Measurements from ENCODE around the gene ADCY5. TPM values are rescaled to one million over a fixed set of nuclear protein-coding genes. Genes with fewer than 3 reads are reported as not detected.

The ADCY5 gene
- total and polyA plus RNA-seq, 2 donors (not counting 1 experiment from before 2014, with no cell fraction given), result not detected

DNA sequence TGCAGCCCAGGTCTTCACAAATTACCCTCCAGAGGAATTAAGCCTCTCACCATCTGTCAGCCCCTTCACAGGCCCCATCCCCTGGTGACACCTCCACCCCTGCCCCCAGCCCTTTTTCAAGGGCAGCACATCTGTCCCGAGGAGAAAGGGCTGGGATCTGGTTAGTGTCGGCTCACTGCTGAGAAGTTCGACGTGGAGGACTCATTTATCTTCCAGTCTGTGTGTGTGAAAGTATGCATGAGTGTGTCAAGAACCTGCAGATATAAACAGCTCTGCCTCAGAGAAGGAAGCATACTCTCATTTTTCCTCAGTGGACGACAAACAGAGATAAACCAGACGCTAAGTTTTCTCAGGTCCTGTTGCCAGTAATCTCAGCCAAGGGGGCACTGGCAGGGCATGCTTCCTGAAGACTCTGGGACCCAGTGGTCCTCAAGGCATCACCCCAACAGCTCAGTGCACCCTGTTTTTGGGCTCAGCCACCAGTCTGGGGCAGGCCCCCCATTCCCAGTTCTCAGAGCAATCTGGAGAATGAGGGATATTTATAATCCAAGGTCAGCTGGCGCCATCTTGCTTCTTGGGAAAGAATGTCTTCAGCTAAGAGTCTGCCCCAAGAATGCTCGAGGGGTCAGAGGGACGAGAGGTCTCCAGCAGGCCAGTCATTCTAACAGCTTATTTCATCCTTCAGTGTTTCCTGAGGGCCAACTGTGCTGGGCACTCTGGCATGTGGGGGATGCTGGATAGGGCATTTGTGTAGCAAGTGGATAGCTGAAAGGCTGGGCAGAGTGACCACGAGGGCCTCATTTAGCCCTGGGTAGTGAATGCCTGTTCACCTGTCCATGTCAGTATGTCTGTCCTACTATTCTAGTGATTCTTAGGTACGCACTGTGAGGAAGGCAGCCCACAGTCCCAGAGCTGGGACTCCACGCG is 73.6 kb downstream of the ADCY5 start:
- Mint-ChIP-seq H3K9me3 (ENCODE audit: insufficient read depth) (no peaks in the 10 kb centered on the region), H3K4me3 (no peak overlapping the region), H3K4me1 (no peaks in the 10 kb centered on the region), H3K27me3 (peaks cover 17% of the 10 kb centered on the region), H3K27ac (no peak overlapping the region)
- intact Hi-C loops (cut with micrococcal nuclease), result no loop called here
- H3K9me3 ChIP-seq (ENCODE audit: control extremely low read depth in 1 of 3, control insufficient read depth in 2 of 3, insufficient read depth in 1 of 3, low read length in 2 of 3), result no peaks in the 10 kb centered on the region
- POLR2A ChIA-PET, result no interaction called here
- CTCF ChIA-PET, result no interaction called here
- no peak overlapping the region for H3K27ac ChIP-seq (ENCODE audit: low read length in 2 of 2)
- H3K36me3 ChIP-seq (replicated peaks in 1 of 2; ENCODE audit: control extremely low read depth in 1 of 2, control insufficient read depth in 1 of 2, extremely low read depth in 1 of 2, insufficient read depth in 2 of 2, low read length in 1 of 2), result no peaks in the 10 kb centered on the region
- H3K9ac ChIP-seq (ENCODE audit: low read length), result no peak overlapping the region
- ATAC-seq (ENCODE audit: low read depth) (no peak), DNase-seq (no peak)
- 80% methylated on average over 10 of the region's 13 CpGs for WGBS (ENCODE audit: insufficient coverage)
- no peaks in the 10 kb centered on the region for H4K20me1 ChIP-seq (ENCODE audit: control insufficient read depth, insufficient read depth, low read length, poor library complexity, severe bottlenecking)
- no peak for TF ChIP-seq EZH2 (IDR thresholded peaks at IDR 0.05; ENCODE audit: borderline replicate concordance, insufficient read depth, low read depth, low read length, poor library complexity, severe bottlenecking)
- TF ChIP-seq, protein P1, sequence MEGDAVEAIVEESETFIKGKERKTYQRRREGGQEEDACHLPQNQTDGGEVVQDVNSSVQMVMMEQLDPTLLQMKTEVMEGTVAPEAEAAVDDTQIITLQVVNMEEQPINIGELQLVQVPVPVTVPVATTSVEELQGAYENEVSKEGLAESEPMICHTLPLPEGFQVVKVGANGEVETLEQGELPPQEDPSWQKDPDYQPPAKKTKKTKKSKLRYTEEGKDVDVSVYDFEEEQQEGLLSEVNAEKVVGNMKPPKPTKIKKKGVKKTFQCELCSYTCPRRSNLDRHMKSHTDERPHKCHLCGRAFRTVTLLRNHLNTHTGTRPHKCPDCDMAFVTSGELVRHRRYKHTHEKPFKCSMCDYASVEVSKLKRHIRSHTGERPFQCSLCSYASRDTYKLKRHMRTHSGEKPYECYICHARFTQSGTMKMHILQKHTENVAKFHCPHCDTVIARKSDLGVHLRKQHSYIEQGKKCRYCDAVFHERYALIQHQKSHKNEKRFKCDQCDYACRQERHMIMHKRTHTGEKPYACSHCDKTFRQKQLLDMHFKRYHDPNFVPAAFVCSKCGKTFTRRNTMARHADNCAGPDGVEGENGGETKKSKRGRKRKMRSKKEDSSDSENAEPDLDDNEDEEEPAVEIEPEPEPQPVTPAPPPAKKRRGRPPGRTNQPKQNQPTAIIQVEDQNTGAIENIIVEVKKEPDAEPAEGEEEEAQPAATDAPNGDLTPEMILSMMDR (IDR thresholded peaks at IDR 0.05), result no peak
- H3K27me3 ChIP-seq (replicated peaks in 1 of 4; ENCODE audit: control extremely low read depth in 1 of 4, control insufficient read depth in 3 of 4, insufficient read depth in 4 of 4, low read length in 3 of 4), result peaks cover 0 to 4% (median 0%) of the 10 kb centered on the region in 4 experiments
- no peak overlapping the region for H3K4me2 ChIP-seq (replicated peaks; ENCODE audit: low read depth, low read length, poor library complexity, severe bottlenecking)
- H3K4me3 ChIP-seq (ENCODE audit: control extremely low read depth in 1 of 5, extremely low read depth in 1 of 5, insufficient read depth in 1 of 5, low read depth in 2 of 5, low read length in 4 of 5), result no peak overlapping the region
- no peaks in the 10 kb centered on the region for H3K4me1 ChIP-seq (ENCODE audit: control insufficient read depth in 2 of 2, insufficient read depth in 2 of 2, low read length in 2 of 2)
- no peaks in the 10 kb centered on the region for H3K79me2 ChIP-seq (ENCODE audit: control insufficient read depth, insufficient read depth, low read length)
- no peak overlapping the region for H2AFZ ChIP-seq (ENCODE audit: insufficient read depth, low read depth, low read length, poor library complexity, severe bottlenecking)

DNA sequence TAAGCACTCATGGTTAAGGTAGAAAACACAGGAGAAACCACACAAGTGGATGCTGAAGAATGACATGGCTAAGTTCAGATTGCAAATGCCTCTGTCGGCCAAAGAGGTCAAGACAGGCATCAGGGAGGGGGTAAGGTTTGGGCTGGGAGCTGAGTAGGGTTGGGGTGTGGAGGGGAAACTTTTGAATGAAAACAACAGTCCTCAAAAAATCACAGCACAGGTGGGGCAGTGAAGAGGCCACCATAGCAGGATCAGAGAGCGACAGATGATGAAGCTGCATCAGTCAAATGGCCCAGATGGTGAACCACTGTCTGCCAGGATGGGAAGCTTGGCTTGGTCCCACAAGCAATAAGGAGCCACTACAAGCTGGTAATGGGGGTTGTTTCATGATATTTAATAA is 74.9 kb downstream of the ADCY5 start:
- WGBS (ENCODE audit: insufficient coverage), result 50% methylated on average over 2 of the region's 2 CpGs
- Mint-ChIP-seq H3K4me3 (no peak overlapping the region), H3K4me1 (no peaks in the 10 kb centered on the region), H3K9me3 (ENCODE audit: insufficient read depth) (no peaks in the 10 kb centered on the region), H3K27me3 (peaks cover 17% of the 10 kb centered on the region), H3K27ac (no peak overlapping the region)
- Histone ChIP-seq H3K4me1 (ENCODE audit: control insufficient read depth in 2 of 2, insufficient read depth in 2 of 2, low read length in 2 of 2) (no peaks in the 10 kb centered on the region), H3K4me2 (replicated peaks; ENCODE audit: low read depth, low read length, poor library complexity, severe bottlenecking) (no peak overlapping the region), H3K9me3 (ENCODE audit: control extremely low read depth in 1 of 3, control insufficient read depth in 2 of 3, insufficient read depth in 1 of 3, low read length in 2 of 3) (peaks cover 0 to 5% (median 0%) of the 10 kb centered on the region in 3 donors), H3K27me3 (replicated peaks in 1 of 4; ENCODE audit: control extremely low read depth in 1 of 4, control insufficient read depth in 3 of 4, insufficient read depth in 4 of 4, low read length in 3 of 4) (peaks cover 0 to 4% (median 0%) of the 10 kb centered on the region in 4 experiments), H2AFZ (ENCODE audit: insufficient read depth, low read depth, low read length, poor library complexity, severe bottlenecking) (no peak overlapping the region), H3K79me2 (ENCODE audit: control insufficient read depth, insufficient read depth, low read length) (no peaks in the 10 kb centered on the region), H4K20me1 (ENCODE audit: control insufficient read depth, insufficient read depth, low read length, poor library complexity, severe bottlenecking) (no peaks in the 10 kb centered on the region), H3K27ac (ENCODE audit: low read length in 2 of 2) (no peak overlapping the region), H3K4me3 (ENCODE audit: control extremely low read depth in 1 of 5, extremely low read depth in 1 of 5, insufficient read depth in 1 of 5, low read depth in 2 of 5, low read length in 4 of 5) (no peak overlapping the region), H3K9ac (ENCODE audit: low read length) (no peak overlapping the region), H3K36me3 (replicated peaks in 1 of 2; ENCODE audit: control extremely low read depth in 1 of 2, control insufficient read depth in 1 of 2, extremely low read depth in 1 of 2, insufficient read depth in 2 of 2, low read length in 1 of 2) (no peaks in the 10 kb centered on the region)
- ChIA-PET POLR2A (no interaction called here), CTCF (no interaction called here)
- intact Hi-C loops (cut with micrococcal nuclease), result no loop called here
- TF ChIP-seq EZH2 (IDR thresholded peaks at IDR 0.05; ENCODE audit: borderline replicate concordance, insufficient read depth, low read depth, low read length, poor library complexity, severe bottlenecking), result no peak
- TF ChIP-seq, protein P1 (IDR thresholded peaks at IDR 0.05), result no peak
- no peak for ATAC-seq (ENCODE audit: low read depth)
- DNase-seq, result no peak
